NCI-H524 treated with DMSO at 0.1 percent for 48 hours (cell line): ENCODE results near the gene CCM2.

Experiments
- DNase-seq: peaks from one replicate; lab custom pipeline; 2025; lab: John Stamatoyannopoulos, UW

Gene CCM2

DNA sequence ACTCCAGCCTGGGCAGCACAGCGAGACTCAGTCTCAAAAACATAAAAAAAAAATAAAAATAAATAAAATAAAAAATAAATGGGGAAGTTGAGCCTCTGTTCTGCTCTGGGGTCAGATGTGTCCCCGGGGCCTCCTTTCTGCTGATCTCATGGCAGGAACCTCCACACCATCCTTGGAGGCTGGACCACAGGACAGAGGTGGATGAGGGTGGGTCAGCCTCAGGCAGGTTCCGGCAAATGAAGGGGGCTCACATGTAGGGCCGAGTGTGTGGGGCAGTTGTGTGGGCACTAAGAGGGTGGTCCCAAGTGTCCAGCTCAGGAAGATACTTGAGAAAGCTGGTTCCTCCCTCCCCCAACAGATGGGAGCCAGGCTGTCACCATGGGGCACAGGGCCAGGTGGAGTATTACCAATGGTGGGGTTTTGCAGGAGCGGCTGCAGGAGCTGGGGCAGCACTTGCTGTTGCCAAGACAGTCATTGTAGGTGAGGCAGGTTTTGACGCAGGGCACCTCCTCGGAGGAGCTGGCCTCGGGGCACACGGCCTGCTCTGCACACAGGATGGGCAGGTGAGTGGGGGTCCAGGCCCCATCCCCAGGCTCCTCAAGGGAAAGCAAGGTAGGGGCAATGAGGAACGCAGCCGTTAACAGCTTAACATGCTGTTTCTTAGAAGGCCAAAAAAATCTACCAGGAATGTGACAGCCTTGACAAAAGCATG, 125.3 kb downstream of the CCM2 start:
- no peak for DNase-seq
